SK-N-SH (cell line): ENCODE measurements around the gene PLCG1.

Experiments used
- CHD2 ChIP-seq: fragments of 150-350 bp; IDR thresholded peaks from 2 replicates; pipeline ENCODE4 v1.6.1; 2018; ENCODE audit warnings: low read length; ENCODE audit not compliant: partially characterized antibody
- GABPA ChIP-seq: IDR thresholded peaks from 2 replicates; pipeline ENCODE4 v1.4.0; 2012; ENCODE audit warnings: low read depth, mild to moderate bottlenecking
- POLR2AphosphoS5 ChIP-seq: IDR thresholded peaks from 2 replicates; pipeline ENCODE4 v1.6.1; 2012; ENCODE audit warnings: low read depth, low read length
- RCOR1 ChIP-seq: fragments of 150-350 bp; IDR thresholded peaks from 2 replicates; pipeline ENCODE4 v1.6.1; 2017; ENCODE audit warnings: antibody characterized with exemption, low read length
- REST ChIP-seq: IDR thresholded peaks from 2 replicates; pipeline ENCODE4 v1.6.1; 2012; ENCODE audit warnings: mild to moderate bottlenecking, low read depth, low read length, moderate library complexity
- SMC3 ChIP-seq: IDR thresholded peaks from 2 replicates; pipeline ENCODE4 v1.6.1; 2012; ENCODE audit warnings: low read depth, low read length, improper control_type of control experiment
- TAF1 ChIP-seq: IDR thresholded peaks from 2 replicates; pipeline ENCODE4 v1.6.1; 2012; ENCODE audit warnings: low read depth, mild to moderate bottlenecking, low read length, moderate library complexity, borderline replicate concordance
- TEAD4 ChIP-seq: IDR thresholded peaks from 2 replicates; pipeline ENCODE4 v1.4.0; 2012; ENCODE audit warnings: mild to moderate bottlenecking, borderline replicate concordance; ENCODE audit not compliant: insufficient read depth
- YY1 ChIP-seq: IDR thresholded peaks from 2 replicates; pipeline ENCODE4 v1.4.0; 2012; ENCODE audit warnings: low read depth, mild to moderate bottlenecking
- ZBTB33 ChIP-seq: IDR thresholded peaks from 2 replicates; pipeline ENCODE4 v1.4.0; 2012; ENCODE audit warnings: low read depth, borderline replicate concordance
- TF ChIP-seq, protein P1 (sequence below): fragments of 200-600 bp; sonication (generic); IDR thresholded peaks from 2 replicates; pipeline ENCODE4 v1.6.1; 2017; ENCODE audit warnings: antibody characterized with exemption, mild to moderate bottlenecking, moderate library complexity
- TF ChIP-seq, protein P2 (sequence below): fragments of 150-350 bp; IDR thresholded peaks from 2 replicates; pipeline ENCODE4 v1.6.1; 2016; ENCODE audit warnings: mild to moderate bottlenecking, low read depth, low read length

GRCh38 chr20:41219824-41220223 lies 82.5 kb downstream of the PLCG1 start:
- no peak for TF ChIP-seq SMC3
- TF ChIP-seq, protein P1, sequence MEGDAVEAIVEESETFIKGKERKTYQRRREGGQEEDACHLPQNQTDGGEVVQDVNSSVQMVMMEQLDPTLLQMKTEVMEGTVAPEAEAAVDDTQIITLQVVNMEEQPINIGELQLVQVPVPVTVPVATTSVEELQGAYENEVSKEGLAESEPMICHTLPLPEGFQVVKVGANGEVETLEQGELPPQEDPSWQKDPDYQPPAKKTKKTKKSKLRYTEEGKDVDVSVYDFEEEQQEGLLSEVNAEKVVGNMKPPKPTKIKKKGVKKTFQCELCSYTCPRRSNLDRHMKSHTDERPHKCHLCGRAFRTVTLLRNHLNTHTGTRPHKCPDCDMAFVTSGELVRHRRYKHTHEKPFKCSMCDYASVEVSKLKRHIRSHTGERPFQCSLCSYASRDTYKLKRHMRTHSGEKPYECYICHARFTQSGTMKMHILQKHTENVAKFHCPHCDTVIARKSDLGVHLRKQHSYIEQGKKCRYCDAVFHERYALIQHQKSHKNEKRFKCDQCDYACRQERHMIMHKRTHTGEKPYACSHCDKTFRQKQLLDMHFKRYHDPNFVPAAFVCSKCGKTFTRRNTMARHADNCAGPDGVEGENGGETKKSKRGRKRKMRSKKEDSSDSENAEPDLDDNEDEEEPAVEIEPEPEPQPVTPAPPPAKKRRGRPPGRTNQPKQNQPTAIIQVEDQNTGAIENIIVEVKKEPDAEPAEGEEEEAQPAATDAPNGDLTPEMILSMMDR = no peak
- no peak for TF ChIP-seq CHD2
- TF ChIP-seq POLR2AphosphoS5 = no peak
- no peak for TF ChIP-seq TAF1
- TF ChIP-seq, protein P2, sequence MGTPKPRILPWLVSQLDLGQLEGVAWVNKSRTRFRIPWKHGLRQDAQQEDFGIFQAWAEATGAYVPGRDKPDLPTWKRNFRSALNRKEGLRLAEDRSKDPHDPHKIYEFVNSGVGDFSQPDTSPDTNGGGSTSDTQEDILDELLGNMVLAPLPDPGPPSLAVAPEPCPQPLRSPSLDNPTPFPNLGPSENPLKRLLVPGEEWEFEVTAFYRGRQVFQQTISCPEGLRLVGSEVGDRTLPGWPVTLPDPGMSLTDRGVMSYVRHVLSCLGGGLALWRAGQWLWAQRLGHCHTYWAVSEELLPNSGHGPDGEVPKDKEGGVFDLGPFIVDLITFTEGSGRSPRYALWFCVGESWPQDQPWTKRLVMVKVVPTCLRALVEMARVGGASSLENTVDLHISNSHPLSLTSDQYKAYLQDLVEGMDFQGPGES = no peak
- TF ChIP-seq REST = no peak
- no peak for TF ChIP-seq YY1
- TF ChIP-seq ZBTB33 = no peak
- TF ChIP-seq GABPA = no peak
- no peak for TF ChIP-seq TEAD4
- TF ChIP-seq RCOR1 = no peak
